ENCODE measurements around the gene TTC21A. TPM values are rescaled to one million over a fixed set of nuclear protein-coding genes. Genes with fewer than 3 reads are reported as not detected.

The TTC21A gene
- total RNA-seq, 1 donor from 2014 or later, result 2.5 TPM

- peak; percentile 54 for DNase-seq
These were observed 31.4 kb downstream of the TTC21A start for GRCh38 chr3:39138804-39139415.

GRCh38 chr3:39139442-39139841, 32.0 kb downstream of the TTC21A start:
- no peak for DNase-seq

GRCh38 chr3:39140341-39140971, 33.0 kb downstream of the TTC21A start:
- DNase-seq, result no peak

- no peak for DNase-seq
These were observed 33.9 kb downstream of the TTC21A start for GRCh38 chr3:39141171-39141995.

- no peak for DNase-seq
These were observed 34.6 kb downstream of the TTC21A start for GRCh38 chr3:39142067-39142466.

- DNase-seq, result no peak
These were observed 35.8 kb downstream of the TTC21A start for GRCh38 chr3:39143051-39143885.

- DNase-seq, result no peak
These were observed 36.7 kb downstream of the TTC21A start for GRCh38 chr3:39144095-39144747.

- DNase-seq, result no peak
These were observed 37.4 kb downstream of the TTC21A start for GRCh38 chr3:39144748-39145380.

GRCh38 chr3:39146083-39146501, 38.6 kb downstream of the TTC21A start:
- no peak for DNase-seq

- peak; percentile 88 for DNase-seq
These were observed 39.4 kb downstream of the TTC21A start for GRCh38 chr3:39146611-39147591.

GRCh38 chr3:39147711-39148434, 40.4 kb downstream of the TTC21A start:
- no peak for DNase-seq

GRCh38 chr3:39148435-39149058, 41.1 kb downstream of the TTC21A start:
- no peak for DNase-seq

- no peak for DNase-seq
These were observed 41.6 kb downstream of the TTC21A start for GRCh38 chr3:39149059-39149455.

GRCh38 chr3:39149498-39150147, 42.1 kb downstream of the TTC21A start:
- no peak for DNase-seq

- no peak for DNase-seq
These were observed 42.8 kb downstream of the TTC21A start for GRCh38 chr3:39150148-39150802.

- DNase-seq, result peak; percentile 48
These were observed 43.5 kb downstream of the TTC21A start for GRCh38 chr3:39150803-39151631.

- DNase-seq, result no peak
These were observed 46.4 kb downstream of the TTC21A start for GRCh38 chr3:39153977-39154279.

Measured in occipital lobe (tissue), 2 donors.